Measurements from ENCODE around the gene ARVCF. TPM values are rescaled to one million over a fixed set of nuclear protein-coding genes. Genes with fewer than 3 reads are reported as not detected.

Gene ARVCF
- total and polyA plus RNA-seq, 7 donors = 3.6 to 28.0 (median 8.7) TPM

GRCh38 chr22:19974268-19974861 lies 42.3 kb downstream of the ARVCF start:
- H3K36me3 ChIP-seq (ENCODE audit: insufficient read depth in 1 of 2, low read depth in 1 of 2) = peaks cover 0 to 73% of the 10 kb centered on the region in 2 donors
- H3K27me3 ChIP-seq (ENCODE audit: insufficient read depth in 3 of 3, low read length in 2 of 3) = no peaks in the 10 kb centered on the region
- WGBS, 3 donors = 71 to 74% (median 74%) methylated on average over 11 of the region's 11 CpGs
- no peaks in the 10 kb centered on the region for H3K4me1 ChIP-seq
- no peaks in the 10 kb centered on the region for H3K9me3 ChIP-seq
- intact Hi-C loops (cut with DNase I) = loop anchor here in 1 of 2 donors (5.0 kb wide), 1 partner anchor 153 kb away; no protein-coding TSS in a partner anchor
- H3K27ac ChIP-seq = no peak overlapping the region
- ATAC-seq (no peak), DNase-seq (no peak)
- no peak for TF ChIP-seq CTCF (IDR thresholded peaks at IDR 0.05)
- no peak overlapping the region for H3K4me3 ChIP-seq

- no peak overlapping the region for H3K4me3 ChIP-seq
- H3K4me1 ChIP-seq = no peaks in the 10 kb centered on the region
- H3K9me3 ChIP-seq = no peaks in the 10 kb centered on the region
- H3K36me3 ChIP-seq (ENCODE audit: insufficient read depth in 1 of 2, low read depth in 1 of 2) = peaks cover 0 to 73% of the 10 kb centered on the region in 2 donors
- 94 to 95% (median 95%) methylated on average over 44 to 46 of the region's 46 CpGs for WGBS, 3 donors
- DNase-seq (no peak), ATAC-seq (no peak)
- no peak for TF ChIP-seq CTCF (IDR thresholded peaks at IDR 0.05)
- intact Hi-C loops (cut with DNase I) = loop anchor here in 1 of 2 donors (5.0 kb wide), 1 partner anchor 154 kb away; no protein-coding TSS in a partner anchor
- H3K27me3 ChIP-seq (ENCODE audit: insufficient read depth in 3 of 3, low read length in 2 of 3) = no peaks in the 10 kb centered on the region
- H3K27ac ChIP-seq = no peak overlapping the region
Measured at GRCh38 chr22:19973551-19974267, 42.9 kb downstream of the ARVCF start.

GRCh38 chr22:19972652-19973550 lies 43.7 kb downstream of the ARVCF start:
- DNase-seq (no peak), ATAC-seq (no peak)
- intact Hi-C loops (cut with DNase I) = loop anchor here in 1 of 2 donors (5.0 kb wide), 1 partner anchor 154 kb away; no protein-coding TSS in a partner anchor
- H3K27ac ChIP-seq = no peak overlapping the region
- no peak for TF ChIP-seq CTCF (IDR thresholded peaks at IDR 0.05)
- WGBS, 3 donors = 90 to 93% (median 92%) methylated on average over 49 to 50 of the region's 50 CpGs
- H3K9me3 ChIP-seq = no peaks in the 10 kb centered on the region
- H3K27me3 ChIP-seq (ENCODE audit: insufficient read depth in 3 of 3, low read length in 2 of 3) = no peaks in the 10 kb centered on the region
- peaks cover 0 to 73% of the 10 kb centered on the region in 2 donors for H3K36me3 ChIP-seq (ENCODE audit: insufficient read depth in 1 of 2, low read depth in 1 of 2)
- H3K4me3 ChIP-seq = no peak overlapping the region
- H3K4me1 ChIP-seq = no peaks in the 10 kb centered on the region

- Histone ChIP-seq H3K4me3 (no peak overlapping the region), H3K27me3 (ENCODE audit: insufficient read depth in 3 of 3, low read length in 2 of 3) (no peaks in the 10 kb centered on the region), H3K27ac (no peak overlapping the region), H3K36me3 (ENCODE audit: insufficient read depth in 1 of 2, low read depth in 1 of 2) (peaks cover 0 to 73% of the 10 kb centered on the region in 2 donors), H3K4me1 (no peaks in the 10 kb centered on the region), H3K9me3 (no peaks in the 10 kb centered on the region)
- 79 to 89% (median 82%) methylated on average over 9 of the region's 9 CpGs for WGBS, 3 donors
- no peak for TF ChIP-seq CTCF (IDR thresholded peaks at IDR 0.05)
- DNase-seq (no peak), ATAC-seq (no peak)
- intact Hi-C loops (cut with DNase I) = loop anchor here in 1 of 2 donors (5.0 kb wide), 1 partner anchor 155 kb away; no protein-coding TSS in a partner anchor
Measured at GRCh38 chr22:19972251-19972650, 44.4 kb downstream of the ARVCF start.

All from psoas muscle (tissue), 8 donors.